Measurements from ENCODE around the gene CTRB1. TPM values are rescaled to one million over a fixed set of nuclear protein-coding genes. Genes with fewer than 3 reads are reported as not detected.
A peak's percentile ranks its signal among the peaks of the same experiment; 100 is the strongest.

The CTRB1 gene
- total RNA-seq, 1 donor from 2014 or later: not detected

- no peak overlapping the region for H3K4me3 ChIP-seq
- no peaks in the 10 kb centered on the region for H3K36me3 ChIP-seq
- peaks cover 7% of the 10 kb centered on the region for H3K4me1 ChIP-seq
- no peaks in the 10 kb centered on the region for H3K27me3 ChIP-seq (ENCODE audit: low read depth)
- intact Hi-C loops (cut with DNase I): no loop called here
- no peak for TF ChIP-seq CTCF (IDR thresholded peaks at IDR 0.05)
- DNase-seq (no peak), ATAC-seq (no peak)
- H3K27ac ChIP-seq: no peak overlapping the region
- no peaks in the 10 kb centered on the region for H3K9me3 ChIP-seq
Observed at GRCh38 chr16:75216127-75216526, 2.7 kb upstream of the CTRB1 start.

- no peaks in the 10 kb centered on the region for H3K27me3 ChIP-seq (ENCODE audit: low read depth)
- DNase-seq (no peak), ATAC-seq (no peak)
- H3K9me3 ChIP-seq: no peaks in the 10 kb centered on the region
- H3K27ac ChIP-seq: no peak overlapping the region
- intact Hi-C loops (cut with DNase I): no loop called here
- TF ChIP-seq CTCF (IDR thresholded peaks at IDR 0.05): no peak
- H3K36me3 ChIP-seq: no peaks in the 10 kb centered on the region
- H3K4me1 ChIP-seq: peaks cover 7% of the 10 kb centered on the region
- H3K4me3 ChIP-seq: no peak overlapping the region
Observed at GRCh38 chr16:75216576-75216975, 2.2 kb upstream of the CTRB1 start.

GRCh38 chr16:75217389-75217851, 1.4 kb upstream of the CTRB1 start:
- ATAC-seq: no peak
- intact Hi-C loops (cut with DNase I): no loop called here
- no peak for TF ChIP-seq CTCF (IDR thresholded peaks at IDR 0.05)

GRCh38 chr16:75219088-75219487, 300 bp downstream of the CTRB1 start:
- H3K9me3 ChIP-seq: no peaks in the 10 kb centered on the region
- H3K4me3 ChIP-seq: no peak overlapping the region
- no peak for TF ChIP-seq CTCF (IDR thresholded peaks at IDR 0.05)
- H3K36me3 ChIP-seq: no peaks in the 10 kb centered on the region
- H3K4me1 ChIP-seq: peaks cover 7% of the 10 kb centered on the region
- H3K27me3 ChIP-seq (ENCODE audit: low read depth): no peaks in the 10 kb centered on the region
- H3K27ac ChIP-seq: no peak overlapping the region
- intact Hi-C loops (cut with DNase I): no loop called here
- DNase-seq (no peak), ATAC-seq (no peak)

More at GRCh38 chr16:75217389-75217851, 1.4 kb upstream of the CTRB1 start:
- no peak for DNase-seq
- Histone ChIP-seq H3K36me3 (no peaks in the 10 kb centered on the region), H3K4me3 (no peak overlapping the region), H3K27me3 (ENCODE audit: low read depth) (no peaks in the 10 kb centered on the region), H3K27ac (no peak overlapping the region), H3K9me3 (no peaks in the 10 kb centered on the region), H3K4me1 (peaks cover 7% of the 10 kb centered on the region)

- no peak for TF ChIP-seq CTCF (IDR thresholded peaks at IDR 0.05)
- Histone ChIP-seq H3K27me3 (ENCODE audit: low read depth) (peaks cover under 1% of the 10 kb centered on the region), H3K4me3 (peak overlapping the region; percentile 22), H3K4me1 (peaks cover 7% of the 10 kb centered on the region), H3K9me3 (no peaks in the 10 kb centered on the region), H3K36me3 (no peaks in the 10 kb centered on the region), H3K27ac (no peak overlapping the region)
- DNase-seq: no peak
- ATAC-seq: no peak
- intact Hi-C loops (cut with DNase I): no loop called here
Observed at GRCh38 chr16:75219838-75220237, 1.1 kb downstream of the CTRB1 start.
